ENCODE data around the gene PIK3C2G. TPM values are rescaled to one million over a fixed set of nuclear protein-coding genes. Genes with fewer than 3 reads are reported as not detected.

The PIK3C2G gene
- total RNA-seq, 1 donor, result not detected

DNA sequence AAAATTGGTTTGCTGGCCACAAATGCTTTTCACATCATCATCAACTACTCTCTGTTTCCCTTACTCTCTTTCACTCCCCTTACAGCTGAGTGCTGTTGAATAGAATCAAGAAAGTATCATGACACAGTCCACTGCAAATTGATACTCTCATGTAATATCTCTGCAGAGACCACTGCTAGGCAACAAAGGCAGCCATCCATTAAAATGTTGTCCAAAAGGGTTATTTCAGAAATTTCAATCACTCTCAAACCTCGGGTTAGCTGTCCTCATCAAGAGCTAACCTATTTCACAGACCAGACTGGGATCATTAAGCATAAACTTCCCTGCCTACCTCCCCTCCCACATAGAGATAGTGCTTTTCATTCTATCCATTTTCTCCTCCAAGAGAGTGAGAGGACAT lies 289.8 kb downstream of the PIK3C2G start:
- no peak for DNase-seq (ENCODE audit: low read depth in 2 of 3, low spot score in 2 of 3)

DNA sequence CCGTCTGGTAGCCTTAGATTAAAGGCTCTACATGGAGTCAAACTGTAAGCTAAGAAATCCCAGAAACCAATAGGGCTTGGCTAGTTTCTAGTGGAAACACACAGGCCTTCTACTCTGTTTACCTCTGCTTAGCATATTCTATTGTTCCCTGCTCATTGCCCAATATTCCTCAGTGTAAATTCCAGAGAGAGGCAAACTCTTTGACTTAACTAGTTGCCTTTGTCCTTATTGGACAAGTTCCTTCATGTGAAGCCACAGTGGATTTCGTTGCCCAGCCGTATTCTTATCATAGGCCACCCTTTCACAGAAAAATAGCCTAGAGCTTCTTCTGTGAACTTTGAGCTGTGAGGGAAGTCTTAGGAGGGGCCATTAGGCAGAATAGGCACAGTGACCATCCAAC lies 290.4 kb downstream of the PIK3C2G start:
- DNase-seq (ENCODE audit: low read depth in 2 of 3, low spot score in 2 of 3), result no peak

DNA sequence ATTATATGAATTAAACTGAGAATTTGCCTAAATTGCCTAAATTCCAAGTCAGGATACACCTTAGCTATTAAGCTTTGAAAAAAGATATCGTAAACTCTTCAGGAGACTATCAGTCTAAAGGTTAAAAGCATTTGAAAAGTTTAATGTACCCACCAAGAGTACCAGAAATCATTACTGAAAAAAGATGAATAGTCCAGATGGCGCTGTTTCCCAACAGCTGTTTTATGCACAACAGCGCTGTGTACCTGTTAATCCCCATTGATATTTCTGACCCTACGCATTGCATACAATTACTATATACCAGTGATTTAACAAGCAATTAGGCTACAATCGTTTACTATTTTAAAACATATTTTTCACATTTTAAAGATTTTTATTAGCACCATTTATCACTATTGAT lies 291.5 kb downstream of the PIK3C2G start:
- no peak for DNase-seq (ENCODE audit: low read depth in 2 of 3, low spot score in 2 of 3)

DNA sequence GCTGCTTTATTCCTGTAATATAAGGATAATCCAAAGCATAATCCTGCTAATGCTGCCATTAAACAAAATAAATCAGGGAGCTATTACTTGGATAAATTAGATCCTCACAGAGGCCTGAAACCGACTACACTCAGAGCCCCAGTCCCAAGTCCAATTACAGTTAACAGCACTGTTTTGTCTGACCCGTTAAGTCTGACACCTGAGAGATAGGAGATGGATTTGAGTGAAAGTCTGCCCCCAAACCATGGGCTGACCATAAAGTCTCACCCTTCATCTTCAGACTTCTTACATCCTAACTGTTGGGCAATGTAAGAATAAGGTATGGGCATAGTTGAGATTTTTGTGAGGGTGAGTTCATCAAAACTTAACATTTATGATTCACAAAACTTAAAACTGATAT lies 294.8 kb downstream of the PIK3C2G start:
- no peak for DNase-seq (ENCODE audit: low read depth in 2 of 3, low spot score in 2 of 3)

DNA sequence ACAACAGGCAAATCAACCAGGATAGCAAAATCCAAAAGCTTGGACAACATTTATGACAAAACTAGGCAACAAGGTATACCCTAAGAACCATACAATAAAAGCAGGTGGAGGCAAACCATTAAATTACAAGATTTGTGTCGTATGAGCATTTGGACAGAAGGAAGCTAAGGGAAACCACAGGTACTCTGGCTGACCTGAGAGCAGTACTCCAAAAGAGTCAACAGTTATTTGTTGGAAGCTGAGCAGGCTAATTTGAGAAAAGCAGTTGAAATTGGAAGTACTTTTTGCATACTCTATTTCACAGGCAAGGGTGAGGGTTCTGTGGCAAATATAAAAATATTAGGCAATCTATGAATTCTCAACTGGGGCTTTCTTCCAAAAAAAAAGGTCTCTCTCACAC lies 297.9 kb downstream of the PIK3C2G start:
- no peak for DNase-seq (ENCODE audit: low read depth in 2 of 3, low spot score in 2 of 3)

DNA sequence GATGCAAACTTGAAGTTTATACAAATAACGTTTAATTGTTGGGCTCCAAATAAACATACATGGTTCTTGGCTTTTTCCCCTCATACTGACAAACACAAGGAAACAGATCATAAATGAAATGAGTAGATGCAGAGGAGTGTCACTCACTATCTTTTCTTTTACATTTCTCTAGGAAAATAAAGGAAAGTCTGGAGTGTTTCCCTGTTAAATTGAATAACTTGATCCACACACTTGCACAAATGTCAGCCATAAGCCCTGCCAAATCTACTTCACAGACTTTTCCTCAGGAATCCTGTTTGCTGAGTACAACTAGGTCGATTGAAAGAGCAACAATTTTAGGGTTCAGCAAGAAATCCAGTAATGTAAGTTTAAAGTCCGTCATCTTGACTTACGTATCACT lies 301.2 kb downstream of the PIK3C2G start:
- DNase-seq (ENCODE audit: low read depth in 2 of 3, low spot score in 2 of 3), result no peak

DNA sequence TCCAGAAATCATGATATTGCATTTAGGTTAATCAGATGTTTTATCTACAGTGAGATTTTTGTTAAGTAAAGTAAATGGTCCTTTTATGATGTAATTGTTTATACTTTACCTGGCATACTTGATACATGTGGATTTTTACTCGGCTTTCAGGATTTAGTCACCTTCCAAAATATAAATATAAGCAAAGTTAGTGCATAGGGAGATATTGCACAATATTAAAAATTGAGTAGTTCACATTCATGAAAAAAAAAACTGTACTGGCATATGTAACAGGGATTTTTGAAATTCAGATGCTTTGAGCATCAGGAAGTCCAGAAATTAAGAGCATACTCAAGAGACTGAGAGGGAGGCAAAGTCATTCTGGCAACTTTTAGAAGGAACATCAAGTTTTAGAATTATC lies 303.0 kb downstream of the PIK3C2G start:
- DNase-seq (ENCODE audit: low read depth in 2 of 3, low spot score in 2 of 3), result no peak

DNA sequence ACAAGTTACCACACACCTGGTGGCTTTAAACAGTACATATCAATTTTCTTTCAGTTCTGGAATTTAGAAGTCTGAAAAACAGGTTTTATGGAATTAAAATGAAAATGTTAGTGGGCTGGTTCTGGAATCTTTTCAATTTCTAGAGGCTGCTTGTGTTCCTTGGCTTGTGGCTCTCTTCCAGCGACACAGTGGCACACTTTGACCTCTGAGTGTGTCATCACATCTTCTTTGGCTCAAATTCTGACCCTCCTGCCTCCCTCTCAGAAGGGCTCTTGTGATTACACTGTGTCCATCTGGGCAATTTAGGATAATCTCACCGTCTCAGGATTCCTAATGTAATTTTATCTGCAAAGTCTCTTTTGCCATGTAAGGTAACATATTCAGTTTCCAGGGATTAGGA lies 306.5 kb downstream of the PIK3C2G start:
- no peak for DNase-seq (ENCODE audit: low read depth in 2 of 3, low spot score in 2 of 3)

DNA sequence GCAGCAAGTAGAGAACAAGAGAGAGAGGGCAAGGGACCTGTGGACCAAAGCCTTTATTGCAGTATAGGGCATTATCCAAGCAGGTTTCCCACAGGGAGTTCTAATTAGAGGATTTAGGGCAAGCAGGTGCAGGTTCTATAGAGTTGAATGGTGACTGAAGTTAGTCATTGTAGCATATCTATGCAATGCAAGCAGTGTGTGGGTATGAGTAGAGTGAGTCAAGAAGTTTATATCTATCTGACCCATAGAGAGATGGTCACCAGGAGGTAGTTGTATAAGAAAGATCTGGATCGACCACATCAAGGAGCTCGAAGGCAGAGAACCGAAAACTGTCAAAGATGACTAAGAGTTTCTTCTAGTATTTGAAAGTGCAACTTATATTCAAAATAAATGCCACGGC lies 309.2 kb downstream of the PIK3C2G start:
- DNase-seq (ENCODE audit: low read depth in 2 of 3, low spot score in 2 of 3), result no peak

DNA sequence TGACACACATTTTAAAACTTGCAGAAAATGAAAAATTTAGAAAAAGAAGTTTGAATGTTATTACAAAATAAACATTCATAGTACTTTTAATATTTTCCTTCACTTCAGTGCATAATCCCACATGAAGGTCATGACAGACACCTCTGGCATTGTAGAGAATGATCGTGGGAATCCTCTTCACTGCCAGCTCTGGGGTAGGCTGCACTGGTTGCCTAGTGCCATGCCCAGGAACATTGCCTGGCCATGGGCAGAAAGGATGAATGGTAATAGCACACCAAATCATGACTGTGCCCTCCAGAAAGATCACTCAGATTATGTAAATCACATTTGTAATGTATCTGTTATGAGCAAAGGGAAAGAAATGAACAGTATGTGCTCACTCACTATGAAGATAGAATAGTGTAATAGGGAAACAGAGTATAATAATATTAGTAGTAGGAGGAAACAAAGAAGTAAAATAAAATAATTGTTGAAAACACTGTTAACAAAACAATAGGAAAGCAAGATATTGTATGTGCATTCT lies 314.8 kb downstream of the PIK3C2G start:
- DNase-seq (ENCODE audit: low read depth in 2 of 3, low spot score in 2 of 3), result no peak

DNA sequence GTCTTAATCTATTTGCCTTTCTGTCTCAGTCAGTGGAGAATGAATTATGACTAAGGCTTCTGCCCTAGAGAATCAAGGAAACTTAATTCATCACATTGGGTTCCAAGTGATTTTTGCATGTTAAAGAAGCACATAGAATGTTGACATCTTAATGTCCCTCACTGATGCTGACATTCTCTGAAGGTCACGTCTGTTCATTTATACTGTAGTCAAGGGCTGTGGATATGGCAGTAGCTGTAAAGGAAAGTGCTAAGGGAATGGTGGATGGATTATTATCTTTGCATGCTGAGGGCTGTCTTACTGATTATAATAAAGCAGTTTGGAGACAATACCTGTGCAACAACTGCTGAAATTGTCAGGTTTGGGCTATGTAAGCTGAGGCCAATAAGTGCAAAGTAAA lies 315.3 kb downstream of the PIK3C2G start:
- DNase-seq (ENCODE audit: low read depth in 2 of 3, low spot score in 2 of 3), result no peak

DNA sequence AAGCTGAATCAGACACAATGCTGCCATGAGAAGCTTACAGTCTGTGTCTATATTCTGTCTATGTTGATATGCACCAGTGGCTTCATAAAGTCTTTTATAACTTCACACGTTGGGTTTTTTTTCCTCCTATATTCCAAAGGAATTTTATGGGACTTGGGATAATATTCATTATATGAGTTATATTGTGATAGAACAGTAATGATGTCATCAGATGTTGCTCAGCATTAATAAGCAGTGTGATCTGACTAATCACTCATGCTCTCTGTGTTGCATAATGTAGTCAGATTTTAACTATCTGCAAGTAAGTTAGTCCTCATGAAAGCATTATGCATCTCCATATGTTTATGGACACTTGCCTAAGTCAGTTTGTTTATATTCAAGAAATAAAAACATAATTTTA lies 316.9 kb downstream of the PIK3C2G start:
- DNase-seq (ENCODE audit: low read depth in 2 of 3, low spot score in 2 of 3), result no peak

DNA sequence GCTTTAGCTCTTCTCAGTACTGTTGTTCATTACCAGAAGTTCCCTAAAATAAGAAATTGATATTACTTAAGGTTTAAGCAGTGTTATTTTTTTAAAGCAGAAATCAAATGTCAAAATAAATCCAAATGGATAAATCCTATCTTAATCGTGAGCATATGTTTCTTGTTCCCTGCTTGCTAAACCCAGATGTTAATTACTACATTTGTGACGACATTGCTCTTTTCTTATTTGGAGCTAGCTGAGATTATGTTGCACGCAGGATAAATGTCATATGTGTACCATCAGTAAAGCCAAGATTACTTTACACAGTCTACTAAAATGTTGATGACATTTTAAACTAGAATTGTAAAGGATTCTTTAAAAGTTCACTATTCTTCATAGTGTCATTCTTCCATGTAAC lies 319.0 kb downstream of the PIK3C2G start:
- DNase-seq (ENCODE audit: low read depth in 2 of 3, low spot score in 2 of 3), result no peak

DNA sequence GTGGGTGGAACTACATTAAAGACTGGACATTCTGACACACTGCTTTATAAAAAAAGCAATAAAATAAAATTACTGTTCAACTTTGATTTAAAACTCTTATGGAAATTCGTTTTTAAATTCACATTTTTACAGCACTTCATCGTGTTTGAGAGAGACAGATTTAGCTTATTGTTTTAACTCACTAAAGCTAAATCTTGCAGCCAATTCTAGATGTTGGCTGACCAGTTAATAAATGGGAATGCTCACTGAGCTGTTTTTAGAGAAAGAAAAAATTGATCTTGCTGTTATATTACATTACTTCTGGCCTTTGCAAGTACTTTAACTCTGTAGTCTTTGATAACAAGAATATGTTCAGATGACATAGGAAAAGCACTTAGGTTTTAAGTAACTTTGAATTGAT lies 319.4 kb downstream of the PIK3C2G start:
- DNase-seq (ENCODE audit: low read depth in 2 of 3, low spot score in 2 of 3), result no peak

DNA sequence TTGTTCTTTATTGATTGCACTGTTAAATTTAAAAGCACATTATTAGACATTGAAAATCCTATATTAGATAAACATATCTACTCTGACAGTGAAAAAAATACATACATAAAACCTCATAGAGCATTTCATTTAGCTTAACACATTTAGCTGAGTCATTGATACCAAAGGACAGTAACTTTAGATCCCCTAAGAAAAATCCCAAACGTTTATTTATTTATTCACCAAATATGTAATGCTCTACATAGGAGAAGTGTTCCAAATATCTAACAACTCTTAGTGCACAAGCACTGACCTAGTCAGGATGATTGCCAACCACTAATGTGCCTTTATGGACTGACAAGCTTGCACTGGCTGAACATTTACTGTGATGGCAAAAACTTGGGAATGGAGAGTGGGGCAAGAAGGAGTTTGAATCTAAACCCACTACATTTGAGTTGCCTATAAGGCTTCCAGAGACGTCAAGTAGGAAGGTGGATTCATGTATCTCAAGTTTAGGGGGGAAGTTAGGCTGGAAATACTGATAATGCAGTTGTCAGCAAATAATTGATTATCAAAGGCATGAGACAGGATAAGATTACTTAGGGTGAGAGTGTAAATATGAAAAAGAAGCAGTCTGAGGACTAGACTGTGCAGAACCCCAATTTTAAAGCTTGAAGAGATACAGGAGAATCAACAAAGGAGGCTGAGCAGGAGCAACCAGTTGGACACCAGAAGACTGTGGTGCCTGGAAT lies 320.1 kb downstream of the PIK3C2G start:
- DNase-seq (ENCODE audit: low read depth in 2 of 3, low spot score in 2 of 3), result no peak

DNA sequence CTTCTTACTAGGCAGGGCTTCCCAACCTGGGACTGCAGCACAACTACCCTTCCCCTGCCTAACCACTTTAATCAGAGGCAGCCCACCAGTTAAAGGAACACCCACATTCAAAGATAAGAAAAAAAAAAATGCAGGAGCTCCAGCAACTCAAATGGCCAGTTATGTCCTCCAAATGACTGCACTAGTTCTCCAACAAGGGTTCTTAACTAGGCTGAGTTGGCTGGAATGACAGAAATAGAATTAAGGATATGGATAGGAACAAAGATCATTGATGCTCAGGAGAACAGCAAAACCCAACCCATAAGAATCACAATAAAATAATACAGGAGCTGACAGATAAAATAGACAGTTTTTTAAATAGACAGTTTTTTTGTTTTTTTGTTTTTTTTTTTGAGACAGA lies 322.3 kb downstream of the PIK3C2G start:
- no peak for DNase-seq (ENCODE audit: low read depth in 2 of 3, low spot score in 2 of 3)

DNA sequence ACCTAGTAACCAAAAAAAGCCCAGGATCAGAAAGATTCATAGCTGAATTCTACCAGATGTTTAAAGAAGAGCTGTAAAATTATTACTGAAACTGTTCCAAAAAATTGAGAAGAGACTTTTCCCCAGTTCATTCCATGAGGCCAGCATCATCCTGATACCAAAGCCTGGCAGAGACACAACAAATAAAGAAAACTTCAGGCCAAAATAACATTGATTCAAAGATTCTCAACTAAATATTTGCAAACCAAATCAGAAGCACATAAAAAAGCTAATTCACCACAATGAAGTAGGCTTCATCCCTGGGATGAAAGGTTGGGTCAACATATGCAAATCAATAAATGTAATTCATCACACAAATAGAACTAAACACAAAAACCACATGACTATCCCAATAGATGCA lies 325.3 kb downstream of the PIK3C2G start:
- no peak for DNase-seq (ENCODE audit: low read depth in 2 of 3, low spot score in 2 of 3)

DNA sequence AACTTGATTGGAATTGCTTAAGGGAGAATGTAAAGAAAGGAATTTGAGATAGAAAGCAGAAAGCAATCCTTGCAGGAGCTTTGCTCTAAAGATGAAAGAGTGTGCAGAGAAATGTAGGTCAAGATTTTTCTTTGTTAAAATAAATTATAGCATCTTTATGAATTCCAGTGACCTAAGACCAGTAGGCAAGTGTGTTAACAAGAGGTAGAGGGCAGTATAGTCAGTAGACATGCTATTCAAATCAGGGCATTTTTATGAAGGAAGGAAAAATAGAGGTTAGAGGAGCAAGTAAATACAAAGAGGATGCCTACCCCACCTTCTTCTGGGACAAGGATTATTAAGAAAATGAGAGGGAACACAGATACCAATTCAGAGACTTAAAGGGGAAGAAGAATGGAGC lies 328.0 kb downstream of the PIK3C2G start:
- no peak for DNase-seq (ENCODE audit: low read depth in 2 of 3, low spot score in 2 of 3)

DNA sequence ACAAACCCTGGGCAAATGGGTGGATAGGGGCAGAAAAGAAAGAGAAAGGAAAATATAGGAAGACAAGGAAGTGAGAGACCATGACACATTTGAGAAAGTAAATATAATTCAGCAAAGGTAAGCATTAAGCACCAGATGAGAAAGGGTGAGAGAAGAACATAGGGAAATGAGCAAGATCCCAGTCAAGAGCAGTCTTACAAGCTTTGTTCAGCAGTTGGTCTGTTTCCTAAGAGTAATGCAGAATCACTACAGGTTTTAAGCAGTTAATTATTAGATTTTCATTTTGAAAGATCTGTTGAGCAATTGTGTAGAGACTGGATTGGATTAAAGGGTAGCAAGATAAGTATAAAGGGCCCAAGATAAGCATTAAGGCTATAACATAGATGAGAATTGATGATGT lies 330.2 kb downstream of the PIK3C2G start:
- no peak for DNase-seq (ENCODE audit: low read depth in 2 of 3, low spot score in 2 of 3)

DNA sequence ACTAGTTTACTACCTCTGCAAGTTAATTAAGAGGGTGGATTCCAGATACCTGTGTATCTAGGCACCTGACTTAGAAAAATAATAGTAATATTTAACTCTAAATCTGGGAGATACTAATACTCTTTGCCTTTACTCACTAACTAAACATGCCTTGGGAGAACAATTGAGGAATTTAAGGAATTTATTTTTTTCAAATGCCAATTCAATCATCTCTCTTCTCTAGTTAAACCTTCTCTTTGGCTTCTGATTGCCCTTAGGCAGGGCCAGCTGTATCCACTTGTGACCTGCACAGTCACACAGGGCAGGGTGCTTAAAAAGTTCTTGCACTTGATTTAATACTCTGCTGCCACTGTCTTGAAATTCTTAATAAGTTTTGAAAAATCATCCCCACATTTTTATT lies 334.1 kb downstream of the PIK3C2G start:
- DNase-seq (ENCODE audit: low read depth in 2 of 3, low spot score in 2 of 3), result no peak

DNA sequence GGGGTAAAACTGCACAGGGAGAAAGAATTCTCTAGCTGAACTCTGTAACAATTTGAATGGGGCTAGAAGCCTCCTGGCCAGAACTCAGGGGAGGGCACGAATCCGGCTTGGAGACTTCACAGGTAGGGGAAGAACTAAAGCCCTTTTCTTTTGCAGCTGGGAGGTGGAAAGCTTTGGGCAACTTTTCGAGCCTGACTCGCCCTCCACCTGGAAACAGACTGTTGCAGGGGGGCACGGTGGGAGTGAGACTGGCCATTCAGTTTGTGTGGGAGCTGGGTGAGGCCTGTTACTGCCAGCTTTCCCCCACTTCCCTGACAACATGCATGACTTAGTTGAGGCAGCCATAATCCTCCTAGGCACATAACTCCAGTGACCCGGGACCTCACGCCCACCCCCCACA lies 340.6 kb downstream of the PIK3C2G start:
- no peak for DNase-seq (ENCODE audit: low read depth in 2 of 3, low spot score in 2 of 3)

DNA sequence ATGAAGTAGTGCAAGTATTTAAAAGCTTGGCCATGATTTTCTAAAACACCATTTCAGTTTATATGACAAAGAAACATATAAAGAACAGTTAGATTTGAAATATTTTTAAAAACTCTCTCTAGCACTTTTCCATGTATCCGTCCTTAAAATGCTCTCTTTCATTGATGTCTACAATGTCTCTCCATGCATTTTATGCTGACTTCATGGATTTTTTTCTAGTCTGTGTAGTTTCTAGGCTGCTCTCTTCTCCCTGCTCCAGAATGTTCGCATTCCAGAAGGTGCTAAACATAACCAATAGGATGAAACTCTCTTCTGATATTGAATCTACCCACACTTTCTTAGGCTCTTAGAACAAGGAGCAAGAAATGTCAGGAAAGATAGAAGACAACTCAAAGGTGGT lies 351.7 kb downstream of the PIK3C2G start:
- no peak for DNase-seq (ENCODE audit: low read depth in 2 of 3, low spot score in 2 of 3)

DNA sequence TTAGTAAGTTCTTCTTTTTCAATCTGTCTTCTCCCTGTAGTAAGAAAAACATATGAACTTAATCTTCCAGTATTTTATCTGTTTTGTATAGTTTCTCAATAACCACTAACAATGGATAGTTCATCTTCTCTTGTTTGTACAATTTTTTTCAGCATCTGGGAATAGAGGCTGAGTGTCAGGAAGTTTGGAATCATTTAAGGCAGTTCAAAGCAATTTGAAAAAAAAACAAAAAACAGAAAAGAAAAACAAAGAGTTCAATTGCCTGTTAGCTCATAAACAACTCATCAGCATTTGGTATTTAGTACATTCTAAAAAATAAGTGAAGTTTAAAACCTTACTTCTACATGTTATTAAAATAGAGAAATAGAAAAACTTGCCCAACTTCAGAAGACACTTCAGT lies 359.7 kb downstream of the PIK3C2G start:
- DNase-seq (ENCODE audit: low read depth in 2 of 3, low spot score in 2 of 3), result no peak
